B cell (primary cell): Measurements from ENCODE around the gene RBBP9. TPM values are rescaled to one million over a fixed set of nuclear protein-coding genes. Genes with fewer than 3 reads are reported as not detected.

ENCODE experiments used
- ATAC-seq: fragments of 200-7000 bp; cut with Tn5 transposase; one replicate; pipeline ENCODE4 v1.10.0; 2021; ENCODE audit warnings: low read depth, mild to moderate bottlenecking, moderate number of reproducible peaks, moderate library complexity
- CTCF ChIA-PET: fragments of 350-600 bp; sonication (Branson Sonifier 250); formaldehyde crosslinking; loops from one replicate; lab custom pipeline; 2021; ENCODE audit warnings: antibody characterized with exemption, inconsistent platforms; lab: Charles Lee
- POLR2A ChIA-PET: fragments of 350-600 bp; sonication (Branson Sonifier 250); formaldehyde crosslinking; loops from one replicate; lab custom pipeline; 2021; ENCODE audit warnings: antibody characterized with exemption; lab: Charles Lee
- DNase-seq: peaks from one replicate; pipeline ENCODE4 v3.0.0; 2013
- H2AFZ ChIP-seq: 2 replicates; pipeline ENCODE4 v1.6.1; 2012; ENCODE audit warnings: mild to moderate bottlenecking, low read depth, low read length; ENCODE audit not compliant: insufficient read depth, poor library complexity, severe bottlenecking
- H3K27ac ChIP-seq, 2 donors: 1 replicate in 1 of 2; 2 replicates in 1 of 2; pipeline ENCODE4 v1.5.1; 2012 to 2013; ENCODE audit warnings: low read length in 2 of 2, mild to moderate bottlenecking in 2 of 2, moderate library complexity in 1 of 2
- H3K27me3 ChIP-seq, 4 experiments: fragments of 200-600 bp in 1 of 4; sonication (generic) in 1 of 4; replicated peaks in 1 of 4; 1 replicate in 2 of 4; 2 replicates in 2 of 4; pipeline versions ENCODE4 v1.6.1 to v1.7.0; 2013 to 2016; ENCODE audit warnings: low read length in 3 of 4, mild to moderate bottlenecking in 2 of 4, mixed read lengths in 1 of 4, moderate library complexity in 1 of 4; ENCODE audit not compliant: insufficient read depth in 4 of 4, control insufficient read depth in 3 of 4; ENCODE audit errors: control extremely low read depth in 1 of 4
- H3K36me3 ChIP-seq, 2 experiments: replicated peaks in 1 of 2; 1 replicate in 1 of 2; 2 replicates in 1 of 2; pipeline versions ENCODE4 v1.6.1 to v1.7.1; 2013; ENCODE audit warnings: low read length in 1 of 2; ENCODE audit not compliant: insufficient read depth in 2 of 2, control insufficient read depth in 1 of 2; ENCODE audit errors: control extremely low read depth in 1 of 2, extremely low read depth in 1 of 2
- H3K4me1 ChIP-seq, 2 donors: fragments of 200-600 bp in 1 of 2; sonication (generic) in 1 of 2; 1 replicate in 1 of 2; 2 replicates in 1 of 2; pipeline versions ENCODE4 v1.5.1 to v1.6.1; 2013 to 2017; ENCODE audit warnings: low read length in 2 of 2; ENCODE audit not compliant: control insufficient read depth in 2 of 2, insufficient read depth in 2 of 2
- H3K4me2 ChIP-seq: replicated peaks from 2 replicates; pipeline ENCODE3; 2012; ENCODE audit warnings: mild to moderate bottlenecking, low read depth, low read length; ENCODE audit not compliant: poor library complexity, severe bottlenecking
- H3K4me3 ChIP-seq, 5 experiments: fragments of 200-600 bp in 1 of 5; sonication (generic) in 1 of 5; 1 replicate in 3 of 5; 2 replicates in 2 of 5; pipeline versions ENCODE4 v1.5.1 to v1.7.0; 2011 to 2016; ENCODE audit warnings: low read length in 4 of 5, mild to moderate bottlenecking in 4 of 5, low read depth in 2 of 5, control low read depth in 1 of 5, moderate library complexity in 1 of 5; ENCODE audit not compliant: insufficient read depth in 1 of 5; ENCODE audit errors: control extremely low read depth in 1 of 5, extremely low read depth in 1 of 5
- H3K79me2 ChIP-seq: fragments of 200-600 bp; sonication (generic); one replicate; pipeline ENCODE4 v1.6.0; 2016; ENCODE audit warnings: low read length; ENCODE audit not compliant: control insufficient read depth, insufficient read depth
- H3K9ac ChIP-seq: fragments of 200-600 bp; sonication (generic); 2 replicates; pipeline ENCODE4 v1.6.1; 2017; ENCODE audit warnings: mild to moderate bottlenecking, low read length, moderate library complexity
- H3K9me3 ChIP-seq, 3 donors: one replicate each; pipeline versions ENCODE4 v1.6.1 to v1.7.1; 2013; ENCODE audit warnings: low read length in 2 of 3; ENCODE audit not compliant: control insufficient read depth in 2 of 3, insufficient read depth in 1 of 3; ENCODE audit errors: control extremely low read depth in 1 of 3
- H4K20me1 ChIP-seq: 2 replicates; pipeline ENCODE4 v1.6.0; 2012; ENCODE audit warnings: mild to moderate bottlenecking, low read length; ENCODE audit not compliant: insufficient read depth, control insufficient read depth, poor library complexity, severe bottlenecking
- H3K27ac Mint-ChIP-seq: one replicate; pipeline ENCODE4 v1.8.0; 2021; ENCODE audit warnings: mixed read lengths
- H3K27me3 Mint-ChIP-seq: one replicate; pipeline ENCODE4 v1.8.0; 2021; ENCODE audit warnings: mixed read lengths
- H3K4me1 Mint-ChIP-seq: one replicate; pipeline ENCODE4 v1.8.0; 2021; ENCODE audit warnings: mixed read lengths
- H3K4me3 Mint-ChIP-seq: one replicate; pipeline ENCODE4 v1.8.0; 2021; ENCODE audit warnings: mixed read lengths
- H3K9me3 Mint-ChIP-seq: one replicate; pipeline ENCODE4 v1.8.0; 2022; ENCODE audit warnings: mixed read lengths; ENCODE audit not compliant: insufficient read depth
- EZH2 ChIP-seq: IDR thresholded peaks from 2 replicates; pipeline ENCODE4 v1.6.1; 2012; ENCODE audit warnings: borderline replicate concordance, low read depth, mild to moderate bottlenecking, moderate library complexity, low read length; ENCODE audit not compliant: insufficient read depth, poor library complexity, severe bottlenecking
- WGBS: methylation state at CpG from one replicate; pipeline ENCODE4 v1.1.5; 2013; ENCODE audit warnings: missing lambda C conversion rate; ENCODE audit not compliant: insufficient coverage; 5-methylcytosine and 5-hydroxymethylcytosine counted together
- intact Hi-C: fragments of 100-400 bp; cut with micrococcal nuclease; formaldehyde crosslinking; loops from one replicate; pipeline ENCODE4 v1.10.0; 2022
- polyA plus RNA-seq: library from polyadenylated mRNA; depleted of rRNA; stranded (reverse); fragments of >200 nt; gene quantifications from 2 replicates; pipeline ENCODE4 v1.2.3, GENCODE V29; 2012
- total RNA-seq, 2 donors: library from RNA; stranded (reverse); fragments of 120-200 nt in 1 of 2; gene quantifications; 1 replicate in 1 of 2; 2 replicates in 1 of 2; pipeline versions ENCODE4 v1.2.3 to v1.2.4, GENCODE V29; 2013 to 2022
- TF ChIP-seq, protein P1 (sequence below): fragments of 200-600 bp; IDR thresholded peaks from one replicate; pipeline ENCODE4 v1.8.0; 2022; ENCODE audit warnings: antibody characterized with exemption, mild to moderate bottlenecking

RBBP9 gene
- total and polyA plus RNA-seq, 2 donors (not counting 1 experiment from before 2014, with no cell fraction given) = 3.7 to 10.2 TPM

DNA sequence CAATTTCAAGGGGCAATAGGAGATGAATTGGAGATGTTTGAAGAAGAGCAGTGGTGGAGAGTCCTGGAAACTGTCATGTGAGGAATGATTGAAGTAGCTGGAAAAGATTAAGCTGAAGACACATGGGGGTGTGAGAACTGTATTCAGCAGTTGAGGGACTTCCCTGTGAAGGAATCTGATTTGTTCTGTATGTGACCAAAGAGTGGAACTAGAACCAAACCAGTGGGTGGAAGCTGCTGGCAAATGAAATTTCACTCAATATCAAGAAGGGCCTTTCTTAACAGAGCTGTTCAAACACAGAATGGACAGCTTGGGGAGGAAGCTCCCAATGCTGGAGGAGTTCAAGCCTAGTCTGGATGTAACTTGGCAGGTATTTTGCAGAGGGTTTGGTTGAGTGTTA lies 32.0 kb upstream of the RBBP9 start:
- TF ChIP-seq, protein P1, sequence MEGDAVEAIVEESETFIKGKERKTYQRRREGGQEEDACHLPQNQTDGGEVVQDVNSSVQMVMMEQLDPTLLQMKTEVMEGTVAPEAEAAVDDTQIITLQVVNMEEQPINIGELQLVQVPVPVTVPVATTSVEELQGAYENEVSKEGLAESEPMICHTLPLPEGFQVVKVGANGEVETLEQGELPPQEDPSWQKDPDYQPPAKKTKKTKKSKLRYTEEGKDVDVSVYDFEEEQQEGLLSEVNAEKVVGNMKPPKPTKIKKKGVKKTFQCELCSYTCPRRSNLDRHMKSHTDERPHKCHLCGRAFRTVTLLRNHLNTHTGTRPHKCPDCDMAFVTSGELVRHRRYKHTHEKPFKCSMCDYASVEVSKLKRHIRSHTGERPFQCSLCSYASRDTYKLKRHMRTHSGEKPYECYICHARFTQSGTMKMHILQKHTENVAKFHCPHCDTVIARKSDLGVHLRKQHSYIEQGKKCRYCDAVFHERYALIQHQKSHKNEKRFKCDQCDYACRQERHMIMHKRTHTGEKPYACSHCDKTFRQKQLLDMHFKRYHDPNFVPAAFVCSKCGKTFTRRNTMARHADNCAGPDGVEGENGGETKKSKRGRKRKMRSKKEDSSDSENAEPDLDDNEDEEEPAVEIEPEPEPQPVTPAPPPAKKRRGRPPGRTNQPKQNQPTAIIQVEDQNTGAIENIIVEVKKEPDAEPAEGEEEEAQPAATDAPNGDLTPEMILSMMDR = no peak
- no peak for TF ChIP-seq EZH2
- Mint-ChIP-seq H3K27ac (no peak overlapping the region), H3K4me1 (no peaks in the 10 kb centered on the region), H3K27me3 (no peaks in the 10 kb centered on the region), H3K4me3 (no peak overlapping the region), H3K9me3 (no peaks in the 10 kb centered on the region)
- no peaks in the 10 kb centered on the region for H3K79me2 ChIP-seq
- no peak overlapping the region for H3K9ac ChIP-seq
- no peaks in the 10 kb centered on the region for H3K27me3 ChIP-seq
- ChIA-PET POLR2A (no interaction called here), CTCF (interaction anchor here (1.5 kb wide), 1 partner anchor 115 kb away, joined by 5 read pairs; no protein-coding TSS in a partner anchor)
- no peak overlapping the region for H3K4me3 ChIP-seq
- H3K36me3 ChIP-seq = peaks cover 17 to 93% of the 10 kb centered on the region in 2 experiments
- no peak overlapping the region for H3K4me2 ChIP-seq
- no peaks in the 10 kb centered on the region for H4K20me1 ChIP-seq
- no peaks in the 10 kb centered on the region for H3K4me1 ChIP-seq
- H3K27ac ChIP-seq = no peak overlapping the region
- intact Hi-C loops = no loop called here
- no peaks in the 10 kb centered on the region for H3K9me3 ChIP-seq
- ATAC-seq = no peak
- no peak for DNase-seq
- H2AFZ ChIP-seq = no peak overlapping the region

DNA sequence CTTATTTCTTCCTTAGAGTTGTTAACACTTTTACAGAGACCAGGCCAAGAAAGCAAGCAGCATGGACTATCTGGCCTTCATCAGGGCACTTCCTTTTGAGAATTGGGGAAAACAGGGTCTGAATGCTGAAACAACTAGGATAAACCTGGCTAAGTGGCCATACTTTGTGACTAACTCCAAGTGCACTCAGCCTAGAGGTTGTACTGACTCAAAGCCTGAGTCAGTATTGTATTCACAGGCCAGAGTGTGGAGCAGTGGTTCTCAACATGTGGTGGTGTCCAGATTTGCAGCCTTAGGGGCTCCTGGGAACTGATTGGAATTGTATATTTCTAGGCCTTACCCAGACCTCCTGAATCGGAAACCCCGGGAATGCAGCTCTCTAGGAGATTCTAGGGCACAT lies 30.8 kb upstream of the RBBP9 start:
- H3K4me3 ChIP-seq = no peak overlapping the region
- ATAC-seq = no peak
- DNase-seq = no peak
- no peaks in the 10 kb centered on the region for H3K9me3 ChIP-seq
- 100% methylated on average over 2 of the region's 2 CpGs for WGBS
- TF ChIP-seq, protein P1 = no peak
- TF ChIP-seq EZH2 = no peak
- no peaks in the 10 kb centered on the region for H3K27me3 ChIP-seq
- no peak overlapping the region for H3K4me2 ChIP-seq
- Mint-ChIP-seq H3K4me1 (no peaks in the 10 kb centered on the region), H3K27me3 (no peaks in the 10 kb centered on the region), H3K27ac (no peak overlapping the region), H3K9me3 (no peaks in the 10 kb centered on the region), H3K4me3 (no peak overlapping the region)
- ChIA-PET POLR2A (no interaction called here), CTCF (no interaction called here)
- H3K36me3 ChIP-seq = peaks cover 16 to 83% of the 10 kb centered on the region in 2 experiments
- no peak overlapping the region for H2AFZ ChIP-seq
- H3K27ac ChIP-seq = no peak overlapping the region
- no peaks in the 10 kb centered on the region for H3K4me1 ChIP-seq
- H4K20me1 ChIP-seq = no peaks in the 10 kb centered on the region
- H3K9ac ChIP-seq = no peak overlapping the region
- no peaks in the 10 kb centered on the region for H3K79me2 ChIP-seq
- intact Hi-C loops = no loop called here
